Mesenchymal stem cell (in vitro differentiated cells and primary cell): ENCODE data around the gene PPIL1.

Source experiments
- DNase-seq: peaks from one replicate; pipeline ENCODE4 v3.0.0-alpha.2; 2013
- H2AFZ ChIP-seq: one replicate; pipeline ENCODE4 v1.6.1; 2013; ENCODE audit warnings: low read depth, mild to moderate bottlenecking, control low read depth, inconsistent platforms, low read length, moderate library complexity
- H2AK5ac ChIP-seq: 2 replicates; pipeline ENCODE4 v1.6.1; 2013; ENCODE audit warnings: low read length, moderate library complexity, mild to moderate bottlenecking, inconsistent platforms; ENCODE audit not compliant: severe bottlenecking
- H2BK120ac ChIP-seq: one replicate; pipeline ENCODE4 v1.6.1; 2013; ENCODE audit warnings: low read depth, mild to moderate bottlenecking, inconsistent platforms, low read length, moderate library complexity
- H2BK12ac ChIP-seq, 2 experiments: one replicate each; pipeline ENCODE4 v1.6.1; 2013; ENCODE audit warnings: inconsistent platforms in 2 of 2, low read length in 2 of 2, mild to moderate bottlenecking in 2 of 2, moderate library complexity in 2 of 2, control low read depth in 1 of 2
- H2BK15ac ChIP-seq: one replicate; pipeline ENCODE4 v1.6.1; 2013; ENCODE audit warnings: mild to moderate bottlenecking, low read depth, inconsistent platforms; ENCODE audit not compliant: poor library complexity, severe bottlenecking
- H2BK5ac ChIP-seq: 2 replicates; pipeline ENCODE4 v1.6.1; 2013; ENCODE audit warnings: low read depth, mild to moderate bottlenecking, low read length, control low read depth, inconsistent platforms; ENCODE audit not compliant: poor library complexity, severe bottlenecking
- H3K14ac ChIP-seq, 2 experiments: one replicate each; pipeline ENCODE4 v1.6.1; 2013; ENCODE audit warnings: inconsistent platforms in 2 of 2, low read length in 2 of 2, control low read depth in 1 of 2, mild to moderate bottlenecking in 1 of 2, moderate library complexity in 1 of 2
- H3K18ac ChIP-seq, 2 experiments: one replicate each; pipeline ENCODE4 v1.6.1; 2013; ENCODE audit warnings: inconsistent platforms in 2 of 2, low read length in 2 of 2, control low read depth in 1 of 2, low read depth in 1 of 2, mild to moderate bottlenecking in 1 of 2
- H3K23ac ChIP-seq, 2 experiments: one replicate each; pipeline ENCODE4 v1.6.1; 2013; ENCODE audit warnings: inconsistent platforms in 2 of 2, low read length in 2 of 2, mild to moderate bottlenecking in 2 of 2, moderate library complexity in 2 of 2, control low read depth in 1 of 2
- H3K27ac ChIP-seq: 2 replicates; pipeline ENCODE4 v1.5.1; 2013; ENCODE audit warnings: mild to moderate bottlenecking, moderate library complexity, low read length, control low read depth, inconsistent platforms; ENCODE audit not compliant: poor library complexity, severe bottlenecking
- H3K27me3 ChIP-seq, 2 experiments: 2 replicates each; pipeline versions ENCODE4 v1.6.1 to v1.7.0; 2013; ENCODE audit warnings: low read length in 2 of 2, mild to moderate bottlenecking in 2 of 2, moderate library complexity in 2 of 2, control low read depth in 1 of 2, inconsistent platforms in 1 of 2; ENCODE audit not compliant: control insufficient read depth in 1 of 2, insufficient read depth in 1 of 2
- H3K36me3 ChIP-seq, 2 experiments: 2 replicates each; pipeline versions ENCODE4 v1.6.1 to v1.7.0; 2013; ENCODE audit warnings: low read length in 2 of 2, control low read depth in 1 of 2, inconsistent platforms in 1 of 2, low read depth in 1 of 2, mild to moderate bottlenecking in 1 of 2; ENCODE audit not compliant: insufficient read depth in 2 of 2, control insufficient read depth in 1 of 2
- H3K4ac ChIP-seq, 2 experiments: one replicate each; pipeline ENCODE4 v1.6.1; 2013; ENCODE audit warnings: inconsistent platforms in 2 of 2, low read length in 2 of 2, mild to moderate bottlenecking in 2 of 2, moderate library complexity in 2 of 2, control low read depth in 1 of 2, low read depth in 1 of 2
- H3K4me1 ChIP-seq: 2 replicates; pipeline ENCODE4 v1.6.1; 2013; ENCODE audit warnings: low read depth, low read length, control low read depth; ENCODE audit not compliant: control insufficient read depth, insufficient read depth
- H3K4me2 ChIP-seq: 2 replicates; pipeline ENCODE4 v1.6.1; 2013; ENCODE audit warnings: low read length, mild to moderate bottlenecking, inconsistent platforms; ENCODE audit not compliant: poor library complexity, severe bottlenecking
- H3K4me3 ChIP-seq, 2 experiments: 2 replicates each; pipeline versions ENCODE4 v1.5.1 to v1.7.0; 2013; ENCODE audit warnings: low read length in 2 of 2, mild to moderate bottlenecking in 2 of 2, control low read depth in 1 of 2, low read depth in 1 of 2; ENCODE audit not compliant: insufficient read depth in 1 of 2
- H3K79me1 ChIP-seq: replicated peaks from 2 replicates; pipeline ENCODE4 v1.6.1; 2013; ENCODE audit warnings: mild to moderate bottlenecking, control low read depth, low read length, inconsistent platforms; ENCODE audit not compliant: poor library complexity, severe bottlenecking
- H3K9ac ChIP-seq: 2 replicates; pipeline ENCODE4 v1.7.0; 2013; ENCODE audit warnings: mild to moderate bottlenecking, low read length, moderate library complexity
- H3K9me3 ChIP-seq: 2 replicates; pipeline ENCODE4 v1.7.0; 2013; ENCODE audit warnings: mild to moderate bottlenecking, low read length; ENCODE audit not compliant: control insufficient read depth
- H4K8ac ChIP-seq: one replicate; pipeline ENCODE4 v1.6.1; 2013; ENCODE audit warnings: inconsistent platforms, mild to moderate bottlenecking, low read length, moderate library complexity
- H4K91ac ChIP-seq: one replicate; pipeline ENCODE4 v1.6.1; 2013; ENCODE audit warnings: mild to moderate bottlenecking, low read length, inconsistent platforms
- WGBS: methylation state at CpG from one replicate; pipeline ENCODE4 v1.1.7; 2013; ENCODE audit warnings: mixed read lengths; 5-methylcytosine and 5-hydroxymethylcytosine counted together

Gene PPIL1

GRCh38 chr6:36825452-36825851 is 49.2 kb downstream of the PPIL1 start:
- Histone ChIP-seq H3K18ac (peak overlapping the region in 1 of 2 experiments; percentile 37), H2BK15ac (no peak overlapping the region), H3K27me3 (peaks cover 0 to 73% of the 10 kb centered on the region in 2 experiments), H3K4me2 (no peak overlapping the region), H3K4me3 (no peak overlapping the region), H3K79me1 (no peaks in the 10 kb centered on the region), H2BK120ac (no peak overlapping the region), H3K27ac (no peak overlapping the region), H3K23ac (no peak overlapping the region), H2AFZ (no peak overlapping the region), H3K9me3 (no peaks in the 10 kb centered on the region), H3K4ac (no peak overlapping the region), H4K8ac (no peak overlapping the region), H4K91ac (no peak overlapping the region), H2AK5ac (no peak overlapping the region), H3K9ac (no peak overlapping the region), H2BK12ac (peak overlapping the region in 1 of 2 experiments; percentile 6), H3K14ac (no peak overlapping the region), H3K4me1 (peaks cover 19% of the 10 kb centered on the region), H2BK5ac (no peak overlapping the region), H3K36me3 (no peaks in the 10 kb centered on the region)
- DNase-seq: no peak
- 68% methylated on average over 6 of the region's 6 CpGs for WGBS

GRCh38 chr6:36824253-36824652 is 50.4 kb downstream of the PPIL1 start:
- WGBS: 88% methylated on average over 7 of the region's 7 CpGs
- Histone ChIP-seq H2AK5ac (no peak overlapping the region), H3K27me3 (peaks cover 0 to 64% of the 10 kb centered on the region in 2 experiments)

GRCh38 chr6:36823421-36824096 is 51.0 kb downstream of the PPIL1 start:
- H3K4me3 ChIP-seq: no peak overlapping the region
- peaks cover 0 to 63% of the 10 kb centered on the region in 2 experiments for H3K27me3 ChIP-seq
- H3K23ac ChIP-seq: no peak overlapping the region
- no peak overlapping the region for H3K18ac ChIP-seq
- H3K79me1 ChIP-seq: no peaks in the 10 kb centered on the region
- H3K4ac ChIP-seq: no peak overlapping the region
- H3K36me3 ChIP-seq: no peaks in the 10 kb centered on the region
- no peak overlapping the region for H3K9ac ChIP-seq
- H2AK5ac ChIP-seq: no peak overlapping the region
- H4K91ac ChIP-seq: no peak overlapping the region
- WGBS: 89% methylated on average over 12 of the region's 12 CpGs
- H4K8ac ChIP-seq: peak overlapping the region; percentile 31
- peaks cover 22% of the 10 kb centered on the region for H3K4me1 ChIP-seq
- no peak overlapping the region for H2BK15ac ChIP-seq
- no peak overlapping the region for H2AFZ ChIP-seq
- peak; percentile 30 for DNase-seq
- no peak overlapping the region for H3K27ac ChIP-seq
- H3K4me2 ChIP-seq: no peak overlapping the region
- no peaks in the 10 kb centered on the region for H3K9me3 ChIP-seq
- no peak overlapping the region for H2BK120ac ChIP-seq
- H3K14ac ChIP-seq: no peak overlapping the region
- H2BK12ac ChIP-seq: peak overlapping the region; percentile 25 to 64
- H2BK5ac ChIP-seq: no peak overlapping the region

More at GRCh38 chr6:36824253-36824652, 50.4 kb downstream of the PPIL1 start:
- H2BK12ac ChIP-seq: peak overlapping the region in 1 of 2 experiments; percentile 21
- H2AFZ ChIP-seq: no peak overlapping the region
- H4K8ac ChIP-seq: no peak overlapping the region
- no peak overlapping the region for H4K91ac ChIP-seq
- no peaks in the 10 kb centered on the region for H3K79me1 ChIP-seq
- peak overlapping the region; percentile 17 to 29 for H3K18ac ChIP-seq
- no peak for DNase-seq
- no peaks in the 10 kb centered on the region for H3K9me3 ChIP-seq
- no peak overlapping the region for H2BK120ac ChIP-seq
- H2BK5ac ChIP-seq: no peak overlapping the region
- no peak overlapping the region for H3K4me3 ChIP-seq
- H3K9ac ChIP-seq: no peak overlapping the region
- no peak overlapping the region for H3K4me2 ChIP-seq
- peak overlapping the region; percentile 41 for H2BK15ac ChIP-seq
- peaks cover 22% of the 10 kb centered on the region for H3K4me1 ChIP-seq
- H3K4ac ChIP-seq: no peak overlapping the region
- H3K14ac ChIP-seq: no peak overlapping the region
- no peak overlapping the region for H3K27ac ChIP-seq
- H3K23ac ChIP-seq: no peak overlapping the region
- no peaks in the 10 kb centered on the region for H3K36me3 ChIP-seq

GRCh38 chr6:36822506-36823269 is 51.9 kb downstream of the PPIL1 start:
- Histone ChIP-seq H2BK12ac (peak overlapping the region in 1 of 2 experiments; percentile 25), H3K4me3 (no peak overlapping the region), H3K79me1 (no peaks in the 10 kb centered on the region), H2BK15ac (peak overlapping the region; percentile 85), H3K18ac (no peak overlapping the region), H3K27me3 (peaks cover 0 to 69% of the 10 kb centered on the region in 2 experiments), H2AK5ac (no peak overlapping the region), H2BK120ac (no peak overlapping the region), H4K8ac (no peak overlapping the region), H3K27ac (no peak overlapping the region), H3K4ac (peak overlapping the region in 1 of 2 experiments; percentile 30), H3K9me3 (no peaks in the 10 kb centered on the region), H3K14ac (no peak overlapping the region), H3K4me2 (no peak overlapping the region), H2BK5ac (no peak overlapping the region), H3K23ac (no peak overlapping the region), H3K36me3 (no peaks in the 10 kb centered on the region), H2AFZ (no peak overlapping the region), H4K91ac (peak overlapping the region; percentile 0), H3K4me1 (peaks cover 19% of the 10 kb centered on the region), H3K9ac (no peak overlapping the region)
- whole genome bisulfite sequencing: 88% methylated on average over 19 of the region's 19 CpGs
- no peak for DNase-seq
